ENCODE measurements around the gene DGKG.

- no peak for TF ChIP-seq CTCF (IDR thresholded peaks at IDR 0.05)
- no peak for TF ChIP-seq POLR2A (IDR thresholded peaks at IDR 0.05)
- no peak for TF ChIP-seq EP300 (IDR thresholded peaks at IDR 0.05)
Observed at GRCh38 chr3:186317478-186317877, 44.6 kb downstream of the DGKG start.

All from tibial nerve (tissue), 4 donors.